GM23248 (cell line): ENCODE measurements around the gene FOXL3. TPM values are rescaled to one million over a fixed set of nuclear protein-coding genes. Genes with fewer than 3 reads are reported as not detected.

Experiments used
- DNase-seq: peaks from one replicate; pipeline ENCODE4 v3.0.0-alpha.2; 2015
- H2AFZ ChIP-seq: fragments of 200-600 bp; sonication (generic); 2 replicates; pipeline ENCODE4 v1.6.1; 2016; ENCODE audit warnings: antibody characterized with exemption
- H3F3A ChIP-seq: fragments of 200-600 bp; sonication (generic); 2 replicates; pipeline ENCODE4 v1.6.1; 2016; ENCODE audit warnings: mild to moderate bottlenecking, antibody characterized with exemption, mixed run types; ENCODE audit not compliant: insufficient read depth
- H3K27ac ChIP-seq: fragments of 200-600 bp; sonication (generic); 2 replicates; pipeline ENCODE4 v1.5.1; 2016; ENCODE audit warnings: mild to moderate bottlenecking
- H3K27me3 ChIP-seq: fragments of 200-600 bp; sonication (generic); replicated peaks from 2 replicates; pipeline ENCODE4 v1.6.1; 2016; ENCODE audit warnings: mild to moderate bottlenecking; ENCODE audit not compliant: insufficient read depth
- H3K36me3 ChIP-seq: fragments of 200-600 bp; sonication (generic); 2 replicates; pipeline ENCODE4 v1.6.1; 2016; ENCODE audit warnings: low read depth, mild to moderate bottlenecking
- H3K4me1 ChIP-seq: fragments of 200-600 bp; sonication (generic); 2 replicates; pipeline ENCODE4 v1.6.1; 2016; ENCODE audit warnings: mild to moderate bottlenecking; ENCODE audit not compliant: insufficient read depth
- H3K4me2 ChIP-seq: fragments of 200-600 bp; sonication (generic); one replicate; pipeline ENCODE4 v1.6.1; 2016; ENCODE audit warnings: mild to moderate bottlenecking; ENCODE audit not compliant: unreplicated experiment
- H3K4me3 ChIP-seq: fragments of 200-600 bp; sonication (generic); 2 replicates; pipeline ENCODE4 v1.5.1; 2016; ENCODE audit warnings: mild to moderate bottlenecking
- H3K79me2 ChIP-seq: fragments of 200-600 bp; sonication (generic); 2 replicates; pipeline ENCODE4 v1.6.1; 2016; ENCODE audit warnings: mild to moderate bottlenecking; ENCODE audit not compliant: insufficient read depth
- H3K9ac ChIP-seq: fragments of 200-600 bp; sonication (generic); 2 replicates; pipeline ENCODE4 v1.6.1; 2016; ENCODE audit warnings: mild to moderate bottlenecking
- H3K9me2 ChIP-seq: fragments of 200-600 bp; sonication (generic); 2 replicates; pipeline ENCODE4 v1.6.1; 2016; ENCODE audit warnings: mixed run types, mild to moderate bottlenecking, moderate library complexity; ENCODE audit not compliant: insufficient read depth
- H3K9me3 ChIP-seq: fragments of 200-600 bp; sonication (generic); one replicate; pipeline ENCODE4 v1.6.1; 2017; ENCODE audit warnings: low read depth
- H4K20me1 ChIP-seq: fragments of 200-600 bp; sonication (generic); 2 replicates; pipeline ENCODE4 v1.6.0; 2016; ENCODE audit not compliant: insufficient read depth
- EZH2 ChIP-seq: fragments of 200-600 bp; sonication (generic); IDR thresholded peaks from 2 replicates; pipeline ENCODE4 v1.6.1; 2018; ENCODE audit warnings: antibody characterized with exemption, mild to moderate bottlenecking; ENCODE audit not compliant: insufficient read depth, poor library complexity, severe bottlenecking
- EZH2phosphoT487 ChIP-seq: fragments of 200-600 bp; sonication (generic); IDR thresholded peaks from 2 replicates; pipeline ENCODE4 v1.6.1; 2018; ENCODE audit warnings: antibody characterized with exemption, moderate library complexity, mild to moderate bottlenecking, low read depth; ENCODE audit not compliant: insufficient read depth
- WGBS, 2 experiments: methylation state at CpG; one replicate each; pipeline ENCODE4 v1.1.6; 2015 to 2017; ENCODE audit warnings: low lambda C conversion rate in 2 of 2, low coverage in 1 of 2; ENCODE audit errors: missing lambda C conversion rate in 2 of 2; 5-methylcytosine and 5-hydroxymethylcytosine counted together
- in situ Hi-C: fragments of 300-500 bp; cut with MboI; formaldehyde crosslinking; loops from 2 replicates; pipeline ENCODE4 v1.15.0; 2020
- polyA plus RNA-seq: library from polyadenylated mRNA; unstranded; fragments of >200 nt; fragmentation: Nextera tagmentation; extraction: Ambion mirVana; gene quantifications from 2 replicates; pipeline ENCODE4 v1.2.1, GENCODE V29; 2016
- total RNA-seq: library from RNA; depleted of rRNA; stranded (reverse); fragments of >200 nt; shearing (Covaris generic); gene quantifications from 2 replicates; pipeline ENCODE4 v1.2.3, GENCODE V29; 2014

Gene FOXL3
- total and polyA plus RNA-seq, 2 experiments from 2014 or later = not detected

DNA sequence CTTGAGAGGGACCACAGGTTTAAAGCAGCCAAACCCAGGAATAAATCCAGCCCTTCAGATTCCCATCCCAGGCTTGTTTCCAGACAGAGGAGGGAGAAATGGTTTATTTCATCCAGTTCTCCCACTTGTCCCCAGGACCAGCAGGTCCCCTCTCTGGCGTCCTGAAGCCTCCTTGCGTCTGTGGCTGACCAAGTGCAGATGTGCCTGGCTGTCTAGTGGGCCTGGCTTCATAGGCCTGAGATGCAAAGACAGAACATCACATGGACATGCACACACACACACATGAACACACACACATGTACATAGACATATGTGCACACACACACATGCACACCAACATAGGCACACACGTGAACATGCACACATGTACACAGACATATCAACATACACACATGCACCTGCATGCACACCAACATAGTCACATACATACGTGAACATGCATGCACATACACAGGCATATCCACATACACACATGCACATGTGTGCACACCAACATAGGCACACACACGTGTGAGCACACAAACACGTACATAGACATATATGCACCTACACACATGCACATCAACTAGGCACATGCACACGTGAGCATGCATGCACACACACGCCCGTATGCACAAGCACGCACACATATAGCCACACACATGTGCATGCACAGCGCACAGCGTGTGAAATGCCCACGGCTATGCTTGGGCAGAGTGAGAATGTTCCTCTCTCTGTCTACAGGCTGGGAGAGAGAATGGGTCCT lies 10.7 kb downstream of the FOXL3 start:
- H2AFZ ChIP-seq = no peak overlapping the region

GRCh38 chr7:301291-302053 lies 11.5 kb downstream of the FOXL3 start:
- H3K4me1 ChIP-seq = no peaks in the 10 kb centered on the region
- peaks cover 8% of the 10 kb centered on the region for H3K27me3 ChIP-seq
- no peak for DNase-seq
- no peaks in the 10 kb centered on the region for H3K9me2 ChIP-seq
- no peak overlapping the region for H3K4me2 ChIP-seq
- no peaks in the 10 kb centered on the region for H3K9me3 ChIP-seq
- WGBS, 2 experiments = 50 to 60% methylated on average over 29 to 34 of the region's 34 CpGs
- H3K27ac ChIP-seq = no peak overlapping the region
- H3K36me3 ChIP-seq = no peaks in the 10 kb centered on the region
- H3K4me3 ChIP-seq = no peak overlapping the region
- H3K9ac ChIP-seq = no peak overlapping the region
- H3K79me2 ChIP-seq = no peaks in the 10 kb centered on the region
- no peaks in the 10 kb centered on the region for H4K20me1 ChIP-seq
- TF ChIP-seq EZH2phosphoT487 (no peak), EZH2 (no peak)
- in situ Hi-C loops = no loop called here
- H3F3A ChIP-seq = no peaks in the 10 kb centered on the region
- no peak overlapping the region for H2AFZ ChIP-seq

More for the DNA sequence above, 10.7 kb downstream of the FOXL3 start:
- H3K9me2 ChIP-seq = no peaks in the 10 kb centered on the region
- TF ChIP-seq EZH2phosphoT487 = no peak
- TF ChIP-seq EZH2 = no peak
- H3K4me1 ChIP-seq = no peaks in the 10 kb centered on the region
- in situ Hi-C loops = no loop called here
- no peak for DNase-seq
- no peak overlapping the region for H3K9ac ChIP-seq
- H3K9me3 ChIP-seq = no peaks in the 10 kb centered on the region
- H3K27me3 ChIP-seq = peaks cover 8% of the 10 kb centered on the region
- H3K4me3 ChIP-seq = no peak overlapping the region
- H3K27ac ChIP-seq = no peak overlapping the region
- no peak overlapping the region for H3K4me2 ChIP-seq
- WGBS, 2 experiments = 66 to 72% methylated on average over 13 of the region's 13 CpGs
- H3K36me3 ChIP-seq = no peaks in the 10 kb centered on the region
- no peaks in the 10 kb centered on the region for H3F3A ChIP-seq
- H3K79me2 ChIP-seq = no peaks in the 10 kb centered on the region
- H4K20me1 ChIP-seq = no peaks in the 10 kb centered on the region

DNA sequence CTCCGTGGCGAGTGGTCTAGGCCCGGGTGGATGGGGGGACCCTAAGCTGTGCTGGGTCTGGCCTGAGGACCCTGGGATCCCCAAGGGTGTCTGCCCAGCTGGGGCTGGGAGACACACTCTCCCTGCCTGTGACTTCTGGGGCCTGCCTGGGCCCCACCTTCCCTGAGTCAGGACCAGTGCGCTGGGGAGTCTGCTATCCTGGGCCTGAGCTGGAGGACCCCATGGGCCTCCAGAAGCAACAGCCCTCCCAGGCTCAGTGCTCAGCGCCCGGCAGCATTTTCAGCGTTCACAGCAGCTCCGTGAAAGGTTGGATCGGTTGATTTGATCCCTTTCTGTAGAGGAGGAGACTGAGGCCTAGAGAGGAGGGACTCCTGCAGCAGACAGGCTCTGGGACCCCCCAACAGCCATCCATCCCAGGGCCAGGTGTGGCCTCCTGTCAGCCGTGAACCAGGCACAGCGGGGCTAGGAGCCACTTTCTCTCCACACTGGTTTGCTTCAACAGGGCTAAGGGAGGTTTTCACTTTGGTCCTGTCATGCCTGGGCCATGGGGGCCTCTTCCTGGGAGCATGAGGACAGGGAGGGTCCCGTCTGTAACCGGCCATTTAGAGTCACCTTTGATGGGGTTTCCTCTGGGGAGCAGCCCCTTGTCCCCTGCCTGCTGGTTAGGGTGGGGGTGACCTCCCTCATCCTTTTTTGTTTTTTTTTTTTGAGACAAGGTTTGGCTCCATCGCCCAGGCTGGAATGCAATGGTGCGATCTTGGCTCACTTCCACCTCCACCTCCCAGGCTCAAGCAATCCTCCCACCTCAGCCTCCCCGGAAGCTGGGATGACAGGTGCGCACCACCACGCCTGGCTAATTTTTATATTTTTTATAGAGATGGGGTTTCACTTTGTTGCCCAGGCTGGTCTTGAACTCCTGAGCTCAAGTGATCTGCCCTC lies 12.4 kb downstream of the FOXL3 start:
- Histone ChIP-seq H3K36me3 (no peaks in the 10 kb centered on the region), H3K4me3 (no peak overlapping the region), H3K27ac (no peak overlapping the region), H3K79me2 (no peaks in the 10 kb centered on the region), H3K9me3 (no peaks in the 10 kb centered on the region), H3K9ac (no peak overlapping the region), H3F3A (no peaks in the 10 kb centered on the region), H2AFZ (no peak overlapping the region), H4K20me1 (no peaks in the 10 kb centered on the region), H3K4me2 (no peak overlapping the region), H3K9me2 (no peaks in the 10 kb centered on the region), H3K27me3 (peaks cover 8% of the 10 kb centered on the region), H3K4me1 (no peaks in the 10 kb centered on the region)
- no peak for DNase-seq
- TF ChIP-seq EZH2 (no peak), EZH2phosphoT487 (no peak)
- WGBS, 2 experiments = 67 to 68% methylated on average over 17 to 18 of the region's 18 CpGs
- in situ Hi-C loops = no loop called here

- Histone ChIP-seq H3K4me1 (no peaks in the 10 kb centered on the region), H3K79me2 (no peaks in the 10 kb centered on the region), H3K36me3 (no peaks in the 10 kb centered on the region), H3F3A (no peaks in the 10 kb centered on the region), H3K9me3 (no peaks in the 10 kb centered on the region), H3K4me2 (no peak overlapping the region), H4K20me1 (no peaks in the 10 kb centered on the region), H3K4me3 (no peak overlapping the region), H2AFZ (no peak overlapping the region), H3K9me2 (no peaks in the 10 kb centered on the region), H3K9ac (no peak overlapping the region), H3K27me3 (peaks cover 5% of the 10 kb centered on the region), H3K27ac (no peak overlapping the region)
- no peak for DNase-seq
- WGBS, 2 experiments = 65% methylated on average over 10 to 11 of the region's 11 CpGs
- TF ChIP-seq EZH2phosphoT487 (no peak), EZH2 (no peak)
- in situ Hi-C loops = no loop called here
These were observed 13.5 kb downstream of the FOXL3 start for GRCh38 chr7:303425-303824.
